GM12874 (cell line): Measurements from ENCODE around the gene RFWD3.

Experiments
- CTCF ChIP-seq: IDR thresholded peaks from 2 replicates; pipeline ENCODE4 v1.5.1; 2011; ENCODE audit warnings: low read depth, mild to moderate bottlenecking, control low read depth, low read length, moderate library complexity; ENCODE audit not compliant: insufficient read depth

The RFWD3 gene

GRCh38 chr16:74607962-74608356 lies 58.7 kb downstream of the RFWD3 start:
- no peak for TF ChIP-seq CTCF

- no peak for TF ChIP-seq CTCF
Measured at GRCh38 chr16:74607310-74607961, 59.2 kb downstream of the RFWD3 start.

- no peak for TF ChIP-seq CTCF
Measured at GRCh38 chr16:74606521-74607309, 60.0 kb downstream of the RFWD3 start, which contains the start of gene GLG1. GLG1 (minus strand) TSS chr16:74607114; CDS start chr16:74607094, 20 bp downstream.

GRCh38 chr16:74605746-74606520 lies 60.7 kb downstream of the RFWD3 start:
- no peak for TF ChIP-seq CTCF

GRCh38 chr16:74605332-74605731 lies 61.3 kb downstream of the RFWD3 start:
- TF ChIP-seq CTCF, result no peak

- no peak for TF ChIP-seq CTCF
Measured at GRCh38 chr16:74603848-74604247, 62.8 kb downstream of the RFWD3 start.

GRCh38 chr16:74601126-74601871 lies 65.4 kb downstream of the RFWD3 start:
- TF ChIP-seq CTCF, result no peak
